HEK293 (cell line): Measurements from ENCODE around the gene MBD3L4.
A peak's percentile ranks its signal among the peaks of the same experiment; 100 is the strongest.

Experiments
- AEBP2 ChIP-seq: fragments of 450-650 bp; formaldehyde crosslinking; IDR thresholded peaks from 2 replicates; pipeline ENCODE4 v1.5.1; 2016; ENCODE audit warnings: missing biosample characterization, missing genetic modification characterization, borderline replicate concordance
- GLI2 ChIP-seq: fragments of 450-650 bp; formaldehyde crosslinking; IDR thresholded peaks from 2 replicates; pipeline ENCODE4; 2017; ENCODE audit warnings: missing biosample characterization, missing genetic modification characterization, low read depth, borderline replicate concordance
- GLI4 ChIP-seq: fragments of 450-650 bp; formaldehyde crosslinking; IDR thresholded peaks from 2 replicates; pipeline ENCODE4 v1.5.1; 2016; ENCODE audit warnings: missing biosample characterization, missing genetic modification characterization
- HOXA7 ChIP-seq: sonication (generic); formaldehyde crosslinking; IDR thresholded peaks from 2 replicates; pipeline ENCODE4 v1.8.1; 2022; ENCODE audit warnings: missing genetic modification reagents, borderline replicate concordance
- MEIS1 ChIP-seq: sonication (generic); formaldehyde crosslinking; IDR thresholded peaks from 2 replicates; pipeline ENCODE4 v1.8.1; 2022; ENCODE audit warnings: missing genetic modification reagents, mild to moderate bottlenecking, borderline replicate concordance
- MYNN ChIP-seq: fragments of 450-650 bp; formaldehyde crosslinking; IDR thresholded peaks from 2 replicates; pipeline ENCODE4 v1.5.1; 2016; ENCODE audit warnings: missing biosample characterization, missing genetic modification characterization, borderline replicate concordance
- SETDB1 ChIP-seq: IDR thresholded peaks from one replicate; pipeline ENCODE4 v1.6.1; 2017; ENCODE audit warnings: mild to moderate bottlenecking, low read length, moderate library complexity, mixed read lengths; ENCODE audit not compliant: insufficient read length
- TCF7L2 ChIP-seq: IDR thresholded peaks from 2 replicates; pipeline ENCODE4 v1.6.1; 2011; ENCODE audit warnings: low read depth, mild to moderate bottlenecking, inconsistent platforms, low read length, moderate library complexity, borderline replicate concordance
- ZBTB11 ChIP-seq: fragments of 450-650 bp; formaldehyde crosslinking; conservative IDR thresholded peaks from 2 replicates; pipeline ENCODE4 v1.5.1; 2016; ENCODE audit warnings: low read depth, missing biosample characterization, missing genetic modification characterization
- ZFP3 ChIP-seq: fragments of 450-650 bp; formaldehyde crosslinking; IDR thresholded peaks from 2 replicates; pipeline ENCODE4 v1.5.1; 2016; ENCODE audit warnings: low read depth, missing biosample characterization, missing genetic modification characterization
- ZFP69B ChIP-seq: fragments of 450-650 bp; formaldehyde crosslinking; IDR thresholded peaks from 2 replicates; pipeline ENCODE4 v1.5.1; 2016; ENCODE audit warnings: missing biosample characterization, missing genetic modification characterization
- ZNF18 ChIP-seq: fragments of 450-650 bp; formaldehyde crosslinking; IDR thresholded peaks from 2 replicates; pipeline ENCODE4 v1.5.1; 2016; ENCODE audit warnings: missing biosample characterization, missing genetic modification characterization
- ZNF24 ChIP-seq: fragments of 450-650 bp; formaldehyde crosslinking; IDR thresholded peaks from 2 replicates; pipeline ENCODE4 v1.5.1; 2016; ENCODE audit warnings: missing biosample characterization, missing genetic modification characterization
- ZNF248 ChIP-seq: fragments of 450-650 bp; formaldehyde crosslinking; IDR thresholded peaks from 2 replicates; pipeline ENCODE4 v1.5.1; 2017; ENCODE audit warnings: missing biosample characterization, missing genetic modification characterization
- ZNF26 ChIP-seq: fragments of 450-650 bp; formaldehyde crosslinking; IDR thresholded peaks from 2 replicates; pipeline ENCODE4 v1.5.1; 2016; ENCODE audit warnings: missing biosample characterization, missing genetic modification characterization
- ZNF311 ChIP-seq: fragments of 450-650 bp; formaldehyde crosslinking; IDR thresholded peaks from 2 replicates; pipeline ENCODE4 v1.5.1; 2017; ENCODE audit warnings: missing biosample characterization, missing genetic modification characterization, borderline replicate concordance
- ZNF354C ChIP-seq: fragments of 450-650 bp; formaldehyde crosslinking; IDR thresholded peaks from 2 replicates; pipeline ENCODE4 v1.5.1; 2016; ENCODE audit warnings: missing biosample characterization, missing genetic modification characterization, low read depth, borderline replicate concordance
- ZNF426 ChIP-seq: fragments of 450-650 bp; formaldehyde crosslinking; IDR thresholded peaks from 2 replicates; pipeline ENCODE4 v1.5.1; 2017; ENCODE audit warnings: missing biosample characterization, missing genetic modification characterization, mild to moderate bottlenecking, inconsistent platforms, moderate library complexity
- ZNF501 ChIP-seq: fragments of 450-650 bp; formaldehyde crosslinking; IDR thresholded peaks from 2 replicates; pipeline ENCODE4 v1.5.1; 2016; ENCODE audit warnings: missing biosample characterization, missing genetic modification characterization
- ZNF776 ChIP-seq: fragments of 450-650 bp; formaldehyde crosslinking; IDR thresholded peaks from 2 replicates; pipeline ENCODE4 v1.5.0; 2017; ENCODE audit warnings: missing biosample characterization, missing genetic modification characterization, borderline replicate concordance
- ZSCAN23 ChIP-seq: fragments of 450-650 bp; formaldehyde crosslinking; IDR thresholded peaks from 2 replicates; pipeline ENCODE4 v1.5.1; 2016; ENCODE audit warnings: missing biosample characterization, missing genetic modification characterization
- TF ChIP-seq, protein P1 (sequence below): fragments of 450-650 bp; formaldehyde crosslinking; IDR thresholded peaks from 2 replicates; pipeline ENCODE4 v1.5.1; 2016; ENCODE audit warnings: missing biosample characterization, missing genetic modification characterization, low read depth
- TF ChIP-seq, protein P2 (sequence below): fragments of 450-650 bp; formaldehyde crosslinking; IDR thresholded peaks from 2 replicates; pipeline ENCODE4 v1.5.1; 2016; ENCODE audit warnings: missing biosample characterization, missing genetic modification characterization

MBD3L4 gene

DNA sequence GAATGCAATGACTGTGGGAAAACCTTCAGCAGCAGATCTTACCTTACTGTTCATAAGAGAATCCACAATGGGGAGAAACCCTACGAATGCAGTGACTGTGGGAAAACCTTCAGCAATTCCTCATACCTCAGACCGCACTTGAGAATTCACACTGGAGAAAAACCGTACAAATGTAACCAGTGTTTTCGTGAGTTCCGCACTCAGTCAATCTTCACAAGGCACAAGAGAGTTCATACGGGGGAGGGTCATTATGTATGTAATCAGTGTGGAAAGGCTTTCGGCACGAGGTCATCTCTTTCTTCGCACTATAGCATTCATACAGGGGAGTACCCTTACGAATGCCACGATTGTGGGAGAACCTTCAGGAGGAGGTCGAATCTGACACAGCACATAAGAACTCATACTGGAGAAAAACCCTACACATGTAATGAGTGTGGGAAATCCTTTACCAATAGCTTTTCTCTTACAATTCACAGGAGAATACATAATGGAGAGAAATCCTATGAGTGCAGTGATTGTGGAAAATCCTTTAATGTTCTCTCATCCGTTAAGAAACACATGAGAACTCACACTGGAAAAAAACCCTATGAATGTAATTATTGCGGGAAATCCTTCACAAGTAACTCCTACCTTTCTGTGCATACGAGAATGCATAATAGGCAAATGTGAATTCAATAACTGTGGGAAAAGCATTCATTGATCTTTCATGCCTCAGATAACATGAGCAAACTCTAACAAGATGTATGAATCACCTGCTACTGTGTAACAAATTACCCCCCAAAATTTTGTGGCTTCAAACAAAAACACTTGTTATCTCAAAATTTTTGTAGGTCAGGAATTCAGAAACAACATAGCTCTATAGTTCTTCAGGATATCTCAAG, 43.3 kb upstream of the MBD3L4 start (continued):
- TF ChIP-seq SETDB1, result peak; percentile 100
- no peak for TF ChIP-seq ZNF248 (tag by site-specific recombination)
- no peak for TF ChIP-seq ZNF426 (tag by site-specific recombination)
- TF ChIP-seq ZNF776 (tag by site-specific recombination), result no peak
- no peak for TF ChIP-seq MEIS1 (CRISPR knock-in tag)
- no peak for TF ChIP-seq ZBTB11
- TF ChIP-seq ZNF18 (tag by site-specific recombination), result 0 out of 2 replicates have a peak, but pooled peaks have one; percentile 28
- TF ChIP-seq ZFP69B (tag by site-specific recombination), result no peak
- no peak for TF ChIP-seq ZNF26 (tag by site-specific recombination)
- no peak for TF ChIP-seq TCF7L2
- TF ChIP-seq GLI2 (tag by site-specific recombination), result no peak
- TF ChIP-seq HOXA7, result no peak
- TF ChIP-seq ZNF24 (tag by site-specific recombination), result no peak
- TF ChIP-seq ZNF311, result no peak
- no peak for TF ChIP-seq GLI4 (tag by site-specific recombination)
- no peak for TF ChIP-seq ZNF354C (tag by site-specific recombination)
- TF ChIP-seq, protein P1, sequence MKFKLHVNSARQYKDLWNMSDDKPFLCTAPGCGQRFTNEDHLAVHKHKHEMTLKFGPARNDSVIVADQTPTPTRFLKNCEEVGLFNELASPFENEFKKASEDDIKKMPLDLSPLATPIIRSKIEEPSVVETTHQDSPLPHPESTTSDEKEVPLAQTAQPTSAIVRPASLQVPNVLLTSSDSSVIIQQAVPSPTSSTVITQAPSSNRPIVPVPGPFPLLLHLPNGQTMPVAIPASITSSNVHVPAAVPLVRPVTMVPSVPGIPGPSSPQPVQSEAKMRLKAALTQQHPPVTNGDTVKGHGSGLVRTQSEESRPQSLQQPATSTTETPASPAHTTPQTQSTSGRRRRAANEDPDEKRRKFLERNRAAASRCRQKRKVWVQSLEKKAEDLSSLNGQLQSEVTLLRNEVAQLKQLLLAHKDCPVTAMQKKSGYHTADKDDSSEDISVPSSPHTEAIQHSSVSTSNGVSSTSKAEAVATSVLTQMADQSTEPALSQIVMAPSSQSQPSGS (tag by site-specific recombination), result no peak
- no peak for TF ChIP-seq ZSCAN23
- TF ChIP-seq, protein P2, sequence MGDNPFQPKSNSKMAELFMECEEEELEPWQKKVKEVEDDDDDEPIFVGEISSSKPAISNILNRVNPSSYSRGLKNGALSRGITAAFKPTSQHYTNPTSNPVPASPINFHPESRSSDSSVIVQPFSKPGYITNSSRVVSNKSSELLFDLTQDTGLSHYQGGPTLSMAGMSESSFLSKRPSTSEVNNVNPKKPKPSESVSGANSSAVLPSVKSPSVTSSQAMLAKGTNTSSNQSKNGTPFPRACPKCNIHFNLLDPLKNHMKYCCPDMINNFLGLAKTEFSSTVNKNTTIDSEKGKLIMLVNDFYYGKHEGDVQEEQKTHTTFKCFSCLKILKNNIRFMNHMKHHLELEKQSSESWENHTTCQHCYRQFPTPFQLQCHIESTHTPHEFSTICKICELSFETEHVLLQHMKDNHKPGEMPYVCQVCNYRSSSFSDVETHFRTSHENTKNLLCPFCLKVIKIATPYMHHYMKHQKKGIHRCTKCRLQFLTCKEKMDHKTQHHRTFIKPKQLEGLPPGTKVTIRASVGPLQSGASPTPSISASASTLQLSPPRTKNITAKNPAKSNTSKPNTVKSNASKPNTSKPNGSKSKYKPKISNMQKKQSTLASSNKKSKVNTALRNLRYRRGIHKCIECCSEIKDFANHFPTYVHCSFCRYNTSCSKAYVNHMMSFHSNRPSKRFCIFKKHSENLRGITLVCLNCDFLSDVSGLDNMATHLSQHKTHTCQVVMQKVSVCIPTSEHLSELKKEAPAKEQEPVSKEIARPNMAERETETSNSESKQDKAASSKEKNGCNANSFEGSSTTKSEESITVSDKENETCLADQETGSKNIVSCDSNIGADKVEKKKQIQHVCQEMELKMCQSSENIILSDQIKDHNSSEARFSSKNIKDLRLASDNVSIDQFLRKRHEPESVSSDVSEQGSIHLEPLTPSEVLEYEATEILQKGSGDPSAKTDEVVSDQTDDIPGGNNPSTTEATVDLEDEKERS (tag by site-specific recombination), result peak; percentile 59; the same call in 1 of the 2 replicates
- TF ChIP-seq ZNF501, result no peak
- no peak for TF ChIP-seq MYNN (tag by site-specific recombination)
- no peak for TF ChIP-seq ZFP3 (tag by site-specific recombination)
- no peak for TF ChIP-seq AEBP2 (tag by site-specific recombination)
